Activated naive CD4-positive, alpha-beta T cell treated with anti-CD3 and anti-CD28 coated beads, Interleukin-2, amount 50 U/mL, for 24 hours (primary cell): Measurements from ENCODE around the gene CNTNAP3B.
"Not testable (repeated sequence)": the region's sequence is repeated elsewhere in the genome, so short reads cannot be mapped to it uniquely, and the experiment has no call there.

Source experiments
- H3K27ac Mint-ChIP-seq: one replicate; pipeline ENCODE4 v1.8.0; 2021; ENCODE audit warnings: mild to moderate bottlenecking, mixed read lengths
- H3K27me3 Mint-ChIP-seq: one replicate; pipeline ENCODE4 v1.8.0; 2021; ENCODE audit warnings: mixed read lengths
- H3K36me3 Mint-ChIP-seq: one replicate; pipeline ENCODE4 v1.8.0; 2021; ENCODE audit warnings: mixed read lengths
- H3K4me1 Mint-ChIP-seq: one replicate; pipeline ENCODE4 v1.8.0; 2021; ENCODE audit warnings: mixed read lengths
- H3K4me3 Mint-ChIP-seq: one replicate; pipeline ENCODE4 v1.8.0; 2021; ENCODE audit warnings: mild to moderate bottlenecking, mixed read lengths
- H3K9me3 Mint-ChIP-seq: one replicate; pipeline ENCODE4 v1.8.0; 2021; ENCODE audit warnings: mixed read lengths

The CNTNAP3B gene

GRCh38 chr9:41851848-41852740, 277.1 kb downstream of the CNTNAP3B start:
- not testable (repeated sequence) for H3K9me3 Mint-ChIP-seq, H3K4me1 Mint-ChIP-seq, H3K27ac Mint-ChIP-seq, H3K4me3 Mint-ChIP-seq, H3K36me3 Mint-ChIP-seq, H3K27me3 Mint-ChIP-seq

- not testable (repeated sequence) for H3K27ac Mint-ChIP-seq, H3K4me3 Mint-ChIP-seq, H3K9me3 Mint-ChIP-seq, H3K36me3 Mint-ChIP-seq, H3K27me3 Mint-ChIP-seq, H3K4me1 Mint-ChIP-seq
These were observed 281.4 kb downstream of the CNTNAP3B start for GRCh38 chr9:41847829-41848228.
